ENCODE results near the gene SYDE2.

DNA sequence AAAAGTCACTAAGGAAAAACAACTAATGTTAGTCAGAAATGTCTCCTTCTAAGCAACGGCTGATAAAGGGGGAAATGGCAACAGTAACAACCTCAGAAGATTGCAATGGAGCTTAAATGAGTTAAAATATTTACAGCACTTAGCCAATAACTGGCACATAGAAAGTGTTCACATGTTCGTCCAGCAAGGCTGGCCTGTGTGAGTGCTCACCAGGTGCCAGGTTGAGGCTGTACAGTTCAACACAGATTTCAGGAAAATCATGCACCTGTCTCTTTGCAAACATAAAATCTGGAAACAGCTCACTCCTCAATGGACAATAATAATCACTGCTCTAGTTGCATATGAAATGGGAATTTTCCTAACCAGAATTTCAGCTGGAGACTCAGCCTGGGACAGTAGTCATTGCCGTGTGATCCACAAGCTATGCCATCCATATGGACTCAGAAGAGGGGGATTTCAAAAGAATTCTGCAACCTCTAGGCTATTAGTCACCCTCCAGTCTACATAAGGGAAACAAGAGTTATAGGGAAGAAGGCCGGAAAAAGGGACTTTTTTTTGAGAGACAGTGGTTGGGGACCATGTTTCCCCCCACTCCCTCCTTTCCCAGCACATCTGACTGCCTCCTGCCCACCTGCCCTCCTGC lies 68.6 kb downstream of the SYDE2 start:
- TF ChIP-seq, protein P1, sequence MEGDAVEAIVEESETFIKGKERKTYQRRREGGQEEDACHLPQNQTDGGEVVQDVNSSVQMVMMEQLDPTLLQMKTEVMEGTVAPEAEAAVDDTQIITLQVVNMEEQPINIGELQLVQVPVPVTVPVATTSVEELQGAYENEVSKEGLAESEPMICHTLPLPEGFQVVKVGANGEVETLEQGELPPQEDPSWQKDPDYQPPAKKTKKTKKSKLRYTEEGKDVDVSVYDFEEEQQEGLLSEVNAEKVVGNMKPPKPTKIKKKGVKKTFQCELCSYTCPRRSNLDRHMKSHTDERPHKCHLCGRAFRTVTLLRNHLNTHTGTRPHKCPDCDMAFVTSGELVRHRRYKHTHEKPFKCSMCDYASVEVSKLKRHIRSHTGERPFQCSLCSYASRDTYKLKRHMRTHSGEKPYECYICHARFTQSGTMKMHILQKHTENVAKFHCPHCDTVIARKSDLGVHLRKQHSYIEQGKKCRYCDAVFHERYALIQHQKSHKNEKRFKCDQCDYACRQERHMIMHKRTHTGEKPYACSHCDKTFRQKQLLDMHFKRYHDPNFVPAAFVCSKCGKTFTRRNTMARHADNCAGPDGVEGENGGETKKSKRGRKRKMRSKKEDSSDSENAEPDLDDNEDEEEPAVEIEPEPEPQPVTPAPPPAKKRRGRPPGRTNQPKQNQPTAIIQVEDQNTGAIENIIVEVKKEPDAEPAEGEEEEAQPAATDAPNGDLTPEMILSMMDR (IDR thresholded peaks at IDR 0.05), result no peak
- no peak for TF ChIP-seq POLR2A (IDR thresholded peaks at IDR 0.05)
